HEK293 (cell line): ENCODE measurements around the gene FBL.

Experiments used
- CTCF ChIA-PET: fragments of 350-600 bp; formaldehyde crosslinking; extraction: SDS; loops from one replicate; lab custom pipeline; 2021; ENCODE audit warnings: antibody characterized with exemption; lab: Yijun Ruan, JAX
- POLR2A ChIA-PET: fragments of 300-600 bp; formaldehyde crosslinking; extraction: SDS; loops from one replicate; lab custom pipeline; 2020; ENCODE audit warnings: antibody characterized with exemption, inconsistent platforms; lab: Yijun Ruan, JAX
- H3K27ac ChIP-seq: fragments of 200-500 bp; sonication (Bioruptor generic); 2 replicates; pipeline ENCODE4 v1.5.1; 2014; ENCODE audit warnings: low read depth, low read length, control low read depth, inconsistent platforms; ENCODE audit errors: extremely low read depth
- H3K36me3 ChIP-seq, 2 experiments: fragments of 200-500 bp in 1 of 2; sonication (Bioruptor generic) in 1 of 2; 1 replicate in 1 of 2; 2 replicates in 1 of 2; pipeline ENCODE4 v1.5.1; 2014 to 2017; ENCODE audit warnings: inconsistent platforms in 2 of 2, low read length in 2 of 2; ENCODE audit not compliant: control insufficient read depth in 2 of 2, insufficient read depth in 1 of 2
- H3K4me1 ChIP-seq: fragments of 200-500 bp; sonication (Bioruptor generic); 2 replicates; pipeline ENCODE4 v1.5.1; 2014; ENCODE audit warnings: mild to moderate bottlenecking, low read length, inconsistent platforms; ENCODE audit not compliant: control insufficient read depth, insufficient read depth
- H3K4me3 ChIP-seq: 2 replicates; pipeline ENCODE4 v1.5.1; 2011; ENCODE audit warnings: low read depth, mild to moderate bottlenecking, control low read depth, low read length, moderate library complexity
- H3K9me3 ChIP-seq: fragments of 200-500 bp; sonication (Bioruptor generic); 2 replicates; pipeline ENCODE4 v1.5.1; 2014; ENCODE audit warnings: low read depth, low read length, inconsistent platforms; ENCODE audit not compliant: control insufficient read depth, insufficient read depth
- ELK4 ChIP-seq: IDR thresholded peaks from 2 replicates; pipeline ENCODE4 v1.6.1; 2011; ENCODE audit warnings: mild to moderate bottlenecking, low read depth, low read length, borderline replicate concordance
- MYNN ChIP-seq: fragments of 450-650 bp; formaldehyde crosslinking; IDR thresholded peaks from 2 replicates; pipeline ENCODE4 v1.5.1; 2016; ENCODE audit warnings: missing biosample characterization, missing genetic modification characterization, borderline replicate concordance
- PRDM10 ChIP-seq: fragments of 450-650 bp; formaldehyde crosslinking; IDR thresholded peaks from 2 replicates; pipeline ENCODE4 v1.5.1; 2016; ENCODE audit warnings: missing biosample characterization, missing genetic modification characterization
- ZBTB7A ChIP-seq: fragments of 450-650 bp; formaldehyde crosslinking; IDR thresholded peaks from 2 replicates; pipeline ENCODE4 v1.5.1; 2016; ENCODE audit warnings: low read depth, missing biosample characterization, missing genetic modification characterization
- ZNF148 ChIP-seq: fragments of 450-650 bp; formaldehyde crosslinking; IDR thresholded peaks from 2 replicates; pipeline ENCODE4 v1.5.0; 2017; ENCODE audit warnings: missing biosample characterization, missing genetic modification characterization, borderline replicate concordance
- ZNF248 ChIP-seq: fragments of 450-650 bp; formaldehyde crosslinking; IDR thresholded peaks from 2 replicates; pipeline ENCODE4 v1.5.1; 2017; ENCODE audit warnings: missing biosample characterization, missing genetic modification characterization
- ZNF274 ChIP-seq, 2 experiments: fragments of 200-500 bp in 1 of 2; fragments of 450-650 bp in 1 of 2; sonication (Bioruptor generic) in 1 of 2; formaldehyde crosslinking in 1 of 2; IDR thresholded peaks; 2 replicates each; pipeline versions ENCODE4 v1.5.1 to v1.6.1; 2014 to 2016; ENCODE audit warnings: borderline replicate concordance in 1 of 2, inconsistent platforms in 1 of 2, low read length in 1 of 2, missing biosample characterization in 1 of 2, missing genetic modification characterization in 1 of 2
- ZNF423 ChIP-seq: fragments of 450-650 bp; formaldehyde crosslinking; IDR thresholded peaks from 2 replicates; pipeline ENCODE4 v1.5.1; 2016; ENCODE audit warnings: missing biosample characterization, missing genetic modification characterization
- ZNF654 ChIP-seq: fragments of 450-650 bp; formaldehyde crosslinking; IDR thresholded peaks from 2 replicates; pipeline ENCODE4 v1.5.1; 2016; ENCODE audit warnings: low read depth, missing biosample characterization, missing genetic modification characterization
- ZNF664 ChIP-seq: fragments of 450-650 bp; formaldehyde crosslinking; IDR thresholded peaks from 2 replicates; pipeline ENCODE4 v1.5.1; 2016; ENCODE audit warnings: missing biosample characterization, missing genetic modification characterization

Gene FBL

GRCh38 chr19:39820696-39821095 lies 25.5 kb downstream of the FBL start (continued):
- TF ChIP-seq PRDM10 (0 out of 2 replicates have a peak, but pooled peaks have one; percentile 32), ZNF274 (IDR thresholded peaks at IDR 0.05; ENCODE audit: low read length) (no peak), ZNF274 (tag by site-specific recombination; IDR thresholded peaks at IDR 0.05; ENCODE audit: borderline replicate concordance) (no peak), ZNF423 (no peak)

GRCh38 chr19:39819786-39820185 lies 26.4 kb downstream of the FBL start:
- Histone ChIP-seq H3K36me3 (peaks cover 9 to 64% of the 10 kb centered on the region in 2 experiments), H3K4me3 (no peak overlapping the region), H3K27ac (no peak overlapping the region), H3K9me3 (no peaks in the 10 kb centered on the region; the same call in 1 of the 2 replicates), H3K4me1 (peaks cover 9% of the 10 kb centered on the region)
- TF ChIP-seq ZNF664 (no peak), ZNF654 (tag by site-specific recombination) (no peak), ZBTB7A (no peak), ZNF248 (tag by site-specific recombination) (0 out of 2 replicates have a peak, but pooled peaks have one; percentile 7)
- CTCF ChIA-PET, result interaction anchor here (0.6 to 9.7 kb wide), 5 partner anchors 24 to 1331 kb away, joined by 3 to 102 read pairs (median 4); no protein-coding TSS in a partner anchor
- POLR2A ChIA-PET, result interaction anchor here (1.3 to 1.6 kb wide), 2 partner anchors 14 to 384 kb away, joined by 3 to 4 read pairs; partner anchors contain the start of genes DYRK1B and RPS16

GRCh38 chr19:39818626-39819097 lies 27.5 kb downstream of the FBL start:
- Histone ChIP-seq H3K36me3 (peaks cover 9 to 74% of the 10 kb centered on the region in 2 experiments), H3K4me1 (peaks cover 7% of the 10 kb centered on the region), H3K4me3 (no peak overlapping the region), H3K9me3 (no peaks in the 10 kb centered on the region; the same call in 1 of the 2 replicates), H3K27ac (no peak overlapping the region)
- TF ChIP-seq MYNN (tag by site-specific recombination) (no peak), ZNF148 (tag by site-specific recombination) (0 out of 2 replicates have a peak, but pooled peaks have one; percentile 10), ELK4 (no peak), ZNF274 (IDR thresholded peaks at IDR 0.05; ENCODE audit: low read length) (no peak), ZNF274 (tag by site-specific recombination; IDR thresholded peaks at IDR 0.05; ENCODE audit: borderline replicate concordance) (no peak)
- TF ChIP-seq, all 188 proteins: peak for 1
- POLR2A ChIA-PET, result interaction anchor here (1.5 to 1.6 kb wide), 2 partner anchors 15 to 16 kb away, joined by 4 read pairs; partner anchors contain the start of gene DYRK1B
- CTCF ChIA-PET, result interaction anchor here (0.5 to 9.7 kb wide), 4 partner anchors 23 to 52 kb away, joined by 3 to 102 read pairs (median 4); no protein-coding TSS in a partner anchor
